Effector CD8-positive, alpha-beta T cell (primary cell): ENCODE data around the gene FOXA2.

ENCODE experiments used
- DNase-seq: peaks from one replicate; lab custom pipeline; 2025; lab: John Stamatoyannopoulos, UW

FOXA2 gene

GRCh38 chr20:22583773-22584521, 425 bp downstream of the FOXA2 start:
- DNase-seq: no peak

GRCh38 chr20:22582964-22583772, 1.2 kb downstream of the FOXA2 start:
- no peak for DNase-seq

- no peak for DNase-seq
Measured at GRCh38 chr20:22582386-22582963, 1.9 kb downstream of the FOXA2 start.

GRCh38 chr20:22581437-22582385, 2.7 kb downstream of the FOXA2 start:
- no peak for DNase-seq

- DNase-seq: no peak
Measured at GRCh38 chr20:22579711-22580697, 4.4 kb downstream of the FOXA2 start.

- no peak for DNase-seq
Measured at GRCh38 chr20:22579119-22579427, 5.3 kb downstream of the FOXA2 start.

- DNase-seq: no peak
Measured at GRCh38 chr20:22578221-22579118, 5.9 kb downstream of the FOXA2 start.

GRCh38 chr20:22577515-22578220, 6.7 kb downstream of the FOXA2 start:
- no peak for DNase-seq

GRCh38 chr20:22576733-22577514, 7.4 kb downstream of the FOXA2 start:
- no peak for DNase-seq

GRCh38 chr20:22576273-22576672, 8.1 kb downstream of the FOXA2 start:
- no peak for DNase-seq

GRCh38 chr20:22575737-22576136, 8.6 kb downstream of the FOXA2 start:
- no peak for DNase-seq

- no peak for DNase-seq
Measured at GRCh38 chr20:22575087-22575721, 9.2 kb downstream of the FOXA2 start.

- no peak for DNase-seq
Measured at GRCh38 chr20:22574545-22575086, 9.8 kb downstream of the FOXA2 start.

GRCh38 chr20:22572491-22572890, 11.9 kb downstream of the FOXA2 start:
- no peak for DNase-seq

- no peak for DNase-seq
Measured at GRCh38 chr20:22572023-22572422, 12.3 kb downstream of the FOXA2 start.

- no peak for DNase-seq
Measured at GRCh38 chr20:22569353-22569752, 15.0 kb downstream of the FOXA2 start.

- DNase-seq: no peak
Measured at GRCh38 chr20:22568872-22569344, 15.5 kb downstream of the FOXA2 start.
